GM18858 (cell line): ENCODE data around the gene SEC62.

Source experiments
- ATAC-seq: cut with Tn5 transposase; IDR thresholded peaks from one replicate; pipeline ENCODE4 v1.9.1; 2021; ENCODE audit not compliant: unreplicated experiment

The SEC62 gene, protein sequence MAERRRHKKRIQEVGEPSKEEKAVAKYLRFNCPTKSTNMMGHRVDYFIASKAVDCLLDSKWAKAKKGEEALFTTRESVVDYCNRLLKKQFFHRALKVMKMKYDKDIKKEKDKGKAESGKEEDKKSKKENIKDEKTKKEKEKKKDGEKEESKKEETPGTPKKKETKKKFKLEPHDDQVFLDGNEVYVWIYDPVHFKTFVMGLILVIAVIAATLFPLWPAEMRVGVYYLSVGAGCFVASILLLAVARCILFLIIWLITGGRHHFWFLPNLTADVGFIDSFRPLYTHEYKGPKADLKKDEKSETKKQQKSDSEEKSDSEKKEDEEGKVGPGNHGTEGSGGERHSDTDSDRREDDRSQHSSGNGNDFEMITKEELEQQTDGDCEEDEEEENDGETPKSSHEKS

DNA sequence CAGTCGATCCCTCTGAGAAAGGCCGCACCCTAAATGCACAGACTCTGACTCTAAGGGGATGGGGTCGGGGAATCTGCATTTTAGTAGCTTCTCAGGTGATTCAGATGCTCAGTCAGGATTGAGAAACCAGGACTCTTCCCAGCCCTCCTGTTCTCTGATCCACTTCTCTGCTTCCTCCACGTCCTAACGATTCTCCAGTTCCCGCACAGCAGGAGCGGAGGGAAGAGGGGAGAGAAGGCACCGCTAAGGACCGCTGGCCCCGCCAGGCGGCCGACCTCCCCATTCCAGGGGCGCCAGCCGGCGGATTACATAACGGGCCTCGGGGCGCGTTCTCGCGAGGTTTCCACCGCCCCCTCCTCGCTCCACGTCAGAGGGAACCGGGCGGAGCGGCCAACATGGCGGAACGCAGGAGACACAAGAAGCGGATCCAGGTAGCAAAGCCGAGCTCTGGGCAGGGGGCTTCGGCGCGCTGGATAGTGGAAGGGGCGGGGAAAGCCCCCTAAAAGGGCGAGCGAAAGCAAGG is at the start of gene SEC62:
SEC62 (plus strand) TSS at position 380 of the 523 bp plus-strand sequence; CDS start at position 396, 16 bp downstream.
- peak; percentile 75 for ATAC-seq

DNA sequence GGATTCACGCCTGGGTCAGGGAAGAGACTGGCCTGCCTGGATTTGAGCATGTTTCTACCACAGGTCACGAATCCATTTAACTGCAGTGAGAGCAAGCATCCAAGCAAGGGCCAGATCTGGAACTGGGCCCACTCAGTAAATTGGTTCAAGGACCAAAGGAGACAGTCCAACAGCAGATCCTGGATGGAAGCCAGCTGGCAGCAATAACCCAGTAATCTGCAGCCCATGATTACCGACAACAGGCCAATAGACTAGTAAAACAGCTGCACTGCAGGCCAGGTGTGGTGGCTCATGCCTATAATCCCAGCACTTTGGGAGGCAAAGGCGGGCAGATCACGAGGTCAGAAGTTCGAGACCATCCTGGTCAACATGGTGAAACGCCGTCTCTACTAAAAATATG is 43.4 kb upstream of the SEC62 start:
- no peak for ATAC-seq

- ATAC-seq: no peak
Measured at GRCh38 chr3:169923831-169924230, 42.8 kb upstream of the SEC62 start.

- no peak for ATAC-seq
Measured at GRCh38 chr3:169929830-169930519, 36.6 kb upstream of the SEC62 start.

DNA sequence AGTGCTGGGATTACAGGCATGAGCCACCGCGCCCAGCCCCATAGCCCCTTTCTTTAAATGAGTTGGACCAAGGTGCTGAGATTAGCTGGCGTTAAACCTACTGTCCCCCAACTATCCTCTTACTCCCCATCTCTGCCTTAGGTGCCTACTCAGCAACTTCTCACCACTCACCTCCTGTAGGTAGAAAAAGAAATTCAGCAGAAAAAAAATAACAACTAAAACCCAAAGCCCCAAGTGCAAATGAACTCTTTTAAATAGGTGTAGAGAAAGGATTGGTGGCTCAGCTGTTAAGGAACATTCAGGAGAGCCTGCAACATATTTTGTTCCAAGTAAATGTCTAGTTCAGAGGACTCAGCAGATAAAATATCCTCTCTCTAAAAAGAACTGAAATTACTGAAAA is 35.8 kb upstream of the SEC62 start:
- no peak for ATAC-seq

- ATAC-seq: peak; percentile 90
Measured at GRCh38 chr3:169931747-169932520, 34.7 kb upstream of the SEC62 start.

DNA sequence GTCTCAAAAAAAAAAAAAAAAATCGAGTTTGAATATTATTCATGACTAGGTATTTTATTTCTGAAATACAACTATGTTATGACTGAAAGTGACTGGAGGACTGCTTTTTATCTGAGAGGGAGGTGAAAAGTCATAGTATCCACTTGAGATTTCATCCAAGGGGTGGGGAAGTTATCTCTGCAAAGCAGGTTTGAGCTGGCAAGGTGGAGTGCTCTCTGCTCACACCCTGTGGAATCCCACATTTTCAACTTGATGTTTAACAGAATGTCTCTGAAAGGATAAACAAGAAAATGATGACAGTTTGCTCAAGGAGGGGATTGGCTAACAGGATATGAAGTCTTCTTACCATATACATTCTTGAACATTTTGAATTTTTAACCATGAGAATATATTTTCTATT is 27.3 kb upstream of the SEC62 start:
- no peak for ATAC-seq

- ATAC-seq: no peak
Measured at GRCh38 chr3:169939751-169940150, 26.9 kb upstream of the SEC62 start.

DNA sequence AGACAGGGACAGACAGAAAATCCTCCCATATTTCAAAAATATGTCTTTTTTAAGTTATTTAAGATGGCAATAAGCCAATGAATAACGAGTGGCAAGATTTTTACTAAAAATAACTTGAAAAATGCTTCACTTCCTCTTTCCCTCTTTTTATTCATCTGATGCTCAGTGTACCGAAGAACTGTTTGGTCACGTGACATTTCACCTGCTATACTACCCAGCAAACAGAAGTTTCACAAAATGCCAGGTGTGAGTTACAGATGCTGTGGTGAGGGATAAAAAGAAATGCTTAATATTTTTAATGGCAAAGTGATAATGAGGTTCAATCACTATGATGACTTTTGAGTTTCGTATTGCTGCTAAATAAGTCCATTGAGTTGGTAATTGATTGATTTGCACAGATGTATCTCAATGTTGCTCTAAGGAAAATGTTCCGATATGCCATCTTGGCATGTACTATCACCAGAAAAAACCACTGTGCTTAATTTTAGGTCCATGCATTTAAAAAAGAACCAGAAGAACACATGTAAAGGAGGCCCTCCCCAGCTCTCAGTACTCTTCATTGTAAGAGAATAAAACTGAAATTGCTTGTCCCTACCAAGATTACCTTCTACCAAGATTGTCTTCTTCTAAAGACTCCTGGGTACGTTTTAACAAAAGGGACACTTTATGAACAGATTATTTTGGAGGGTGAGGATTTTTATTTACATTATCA is 26.0 kb upstream of the SEC62 start:
- ATAC-seq: peak; percentile 74

- ATAC-seq: peak; percentile 76
Measured at GRCh38 chr3:169945313-169945712, 21.3 kb upstream of the SEC62 start.

- no peak for ATAC-seq
Measured at GRCh38 chr3:169946336-169946735, 20.3 kb upstream of the SEC62 start.

GRCh38 chr3:169948559-169949448 is 17.8 kb upstream of the SEC62 start:
- no peak for ATAC-seq

DNA sequence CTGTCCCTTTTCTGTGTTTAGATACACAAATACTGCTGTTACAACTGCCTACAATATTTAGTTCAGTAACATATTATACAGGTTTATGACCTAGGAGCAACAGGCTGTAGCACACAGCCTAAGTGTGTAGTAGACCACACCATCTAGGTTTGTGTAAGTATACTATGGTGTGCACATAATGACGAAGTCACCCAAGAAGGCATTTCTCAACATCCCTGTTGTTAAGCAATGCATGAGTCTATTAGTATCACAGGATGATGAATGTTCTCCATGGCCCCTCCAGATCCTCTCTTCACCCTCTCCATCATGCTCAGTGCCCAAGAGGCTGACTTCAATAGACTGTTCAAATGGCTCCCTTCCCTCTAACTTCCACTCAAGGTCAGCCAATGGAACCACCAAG is 14.6 kb upstream of the SEC62 start:
- ATAC-seq: no peak

- peak; percentile 6 for ATAC-seq
Measured at GRCh38 chr3:169953462-169954141, 13.0 kb upstream of the SEC62 start.

GRCh38 chr3:169954142-169954756 is 12.4 kb upstream of the SEC62 start:
- peak; percentile 66 for ATAC-seq

- no peak for ATAC-seq
Measured at GRCh38 chr3:169955406-169955805, 11.2 kb upstream of the SEC62 start.

GRCh38 chr3:169964176-169964575 is 2.4 kb upstream of the SEC62 start:
- no peak for ATAC-seq

- peak; percentile 13 for ATAC-seq
Measured at GRCh38 chr3:169965562-169966427, 812 bp upstream of the SEC62 start.
